GM12874 (cell line): ENCODE results near the gene ZBTB8A.

Experiments
- TF ChIP-seq, protein P1 (sequence below): IDR thresholded peaks from 2 replicates; pipeline ENCODE4 v1.5.1; 2011; ENCODE audit warnings: low read depth, mild to moderate bottlenecking, control low read depth, low read length, moderate library complexity; ENCODE audit not compliant: insufficient read depth

The ZBTB8A gene

GRCh38 chr1:32539584-32540571, 651 bp downstream of the ZBTB8A start:
- TF ChIP-seq, protein P1, sequence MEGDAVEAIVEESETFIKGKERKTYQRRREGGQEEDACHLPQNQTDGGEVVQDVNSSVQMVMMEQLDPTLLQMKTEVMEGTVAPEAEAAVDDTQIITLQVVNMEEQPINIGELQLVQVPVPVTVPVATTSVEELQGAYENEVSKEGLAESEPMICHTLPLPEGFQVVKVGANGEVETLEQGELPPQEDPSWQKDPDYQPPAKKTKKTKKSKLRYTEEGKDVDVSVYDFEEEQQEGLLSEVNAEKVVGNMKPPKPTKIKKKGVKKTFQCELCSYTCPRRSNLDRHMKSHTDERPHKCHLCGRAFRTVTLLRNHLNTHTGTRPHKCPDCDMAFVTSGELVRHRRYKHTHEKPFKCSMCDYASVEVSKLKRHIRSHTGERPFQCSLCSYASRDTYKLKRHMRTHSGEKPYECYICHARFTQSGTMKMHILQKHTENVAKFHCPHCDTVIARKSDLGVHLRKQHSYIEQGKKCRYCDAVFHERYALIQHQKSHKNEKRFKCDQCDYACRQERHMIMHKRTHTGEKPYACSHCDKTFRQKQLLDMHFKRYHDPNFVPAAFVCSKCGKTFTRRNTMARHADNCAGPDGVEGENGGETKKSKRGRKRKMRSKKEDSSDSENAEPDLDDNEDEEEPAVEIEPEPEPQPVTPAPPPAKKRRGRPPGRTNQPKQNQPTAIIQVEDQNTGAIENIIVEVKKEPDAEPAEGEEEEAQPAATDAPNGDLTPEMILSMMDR: no peak

GRCh38 chr1:32540605-32541004, 1.4 kb downstream of the ZBTB8A start:
- TF ChIP-seq, protein P1: no peak

- TF ChIP-seq, protein P1: no peak
These were observed 1.9 kb downstream of the ZBTB8A start for GRCh38 chr1:32541064-32541566.

- TF ChIP-seq, protein P1: no peak
These were observed 7.4 kb downstream of the ZBTB8A start for GRCh38 chr1:32546611-32547010.

- TF ChIP-seq, protein P1: no peak
These were observed 10.4 kb downstream of the ZBTB8A start for GRCh38 chr1:32549616-32550015.

DNA sequence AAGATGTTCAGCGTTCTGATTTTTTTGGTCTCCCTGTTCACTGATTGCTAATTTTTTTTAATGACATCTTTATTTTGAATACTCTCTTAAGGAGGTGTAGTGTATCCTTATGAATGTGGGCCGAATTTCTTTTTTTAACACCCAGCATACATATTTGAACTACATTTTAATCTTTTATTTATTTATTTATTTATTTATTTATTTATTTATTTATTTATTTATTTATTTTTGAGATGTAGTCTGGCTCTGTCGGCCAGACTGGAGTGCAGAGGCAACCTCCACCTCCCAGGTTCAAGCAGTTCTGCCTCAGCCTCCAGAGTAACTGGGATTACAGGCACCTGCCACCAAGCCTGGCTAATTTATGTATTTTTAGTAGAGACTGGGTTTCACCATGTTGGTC, 15.1 kb downstream of the ZBTB8A start:
- TF ChIP-seq, protein P1: no peak

- TF ChIP-seq, protein P1: no peak
These were observed 18.6 kb downstream of the ZBTB8A start for GRCh38 chr1:32557812-32558211.
